Activated T-helper 1 cell treated with anti-CD3 and anti-CD28 coated beads, Interleukin-12 subunit alpha, Interleukin-12 subunit beta, Interleukin-2, Interleukin-4 antibody, amounts not matched to agents 30 ng/mL and 10 ng/mL and 1 ng/mL, durations not matched to agents 14 hours and 24 hours and 36 hours (primary cell): ENCODE data around the gene TSFM. TPM values are rescaled to one million over a fixed set of nuclear protein-coding genes. Genes with fewer than 3 reads are reported as not detected.
"Not testable (repeated sequence)": the region's sequence is repeated elsewhere in the genome, so short reads cannot be mapped to it uniquely, and the experiment has no call there.

Source experiments
- DNase-seq: peaks from one replicate; pipeline ENCODE4 v3.0.0; 2021; ENCODE audit warnings: low spot score
- H3K27ac Mint-ChIP-seq: one replicate; pipeline ENCODE4 v1.8.0; 2021; ENCODE audit warnings: mild to moderate bottlenecking, mixed read lengths
- H3K27me3 Mint-ChIP-seq: one replicate; pipeline ENCODE4 v1.8.0; 2022; ENCODE audit warnings: mild to moderate bottlenecking, moderate library complexity, mixed read lengths; ENCODE audit not compliant: insufficient read depth
- H3K36me3 Mint-ChIP-seq: one replicate; pipeline ENCODE4 v1.8.0; 2021; ENCODE audit warnings: low read depth, mixed read lengths
- H3K4me1 Mint-ChIP-seq: one replicate; pipeline ENCODE4 v1.8.0; 2021; ENCODE audit warnings: low read depth, mixed read lengths
- H3K4me3 Mint-ChIP-seq: one replicate; pipeline ENCODE4 v1.8.0; 2021; ENCODE audit warnings: mild to moderate bottlenecking, moderate library complexity, mixed read lengths
- H3K9me3 Mint-ChIP-seq: one replicate; pipeline ENCODE4 v1.8.0; 2021; ENCODE audit warnings: mixed read lengths
- intact Hi-C: fragments of 100-400 bp; cut with micrococcal nuclease; formaldehyde crosslinking; loops from one replicate; pipeline ENCODE4 v1.15.1; 2024
- total RNA-seq: library from RNA; stranded (reverse); gene quantifications from 2 replicates; pipeline ENCODE4 v1.2.3, GENCODE V29; 2022

The TSFM gene
- total RNA-seq, 1 donor from 2014 or later, result 63.5 TPM

DNA sequence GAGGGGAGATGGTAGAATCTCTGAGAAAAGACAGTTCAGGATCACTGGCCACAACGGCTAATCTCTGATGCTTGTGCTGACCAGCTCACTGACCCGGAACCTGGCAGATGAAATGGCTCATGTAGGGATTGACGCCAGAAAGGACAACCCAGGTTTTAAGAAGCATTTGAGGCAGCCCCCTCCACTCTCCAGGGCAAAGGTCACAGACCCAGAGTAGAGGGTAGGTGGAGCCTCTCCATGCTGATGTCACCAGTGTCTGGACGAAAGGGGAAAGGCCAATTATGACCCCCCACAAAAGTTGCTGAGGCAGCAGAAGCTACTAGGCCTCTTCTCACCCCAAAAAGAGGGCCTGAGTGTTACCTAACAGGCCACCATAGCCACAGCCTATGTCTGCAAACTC, 11.9 kb upstream of the TSFM start:
- Mint-ChIP-seq H3K4me1 (peaks cover 46% of the 10 kb centered on the region), H3K4me3 (peak overlapping the region; percentile 93), H3K27ac (peak overlapping the region; percentile 99), H3K9me3 (no peaks in the 10 kb centered on the region), H3K36me3 (peaks cover 35% of the 10 kb centered on the region), H3K27me3 (peaks cover 5% of the 10 kb centered on the region)
- intact Hi-C loops, result loop anchor here (5.0 kb wide), 1 partner anchor 1827 kb away; the partner anchor contains the start of gene SLC16A7
- DNase-seq, result no peak

- H3K9me3 Mint-ChIP-seq, result no peaks in the 10 kb centered on the region
- intact Hi-C loops, result loop anchor here (5.0 kb wide), 1 partner anchor 1826 kb away; the partner anchor contains the start of gene SLC16A7
- H3K27ac Mint-ChIP-seq, result peak overlapping the region; percentile 99
- H3K4me3 Mint-ChIP-seq, result peak overlapping the region; percentile 93
- peaks cover 45% of the 10 kb centered on the region for H3K4me1 Mint-ChIP-seq
- peak; percentile 78 for DNase-seq
- peaks cover 37% of the 10 kb centered on the region for H3K36me3 Mint-ChIP-seq
- H3K27me3 Mint-ChIP-seq, result peaks cover 3% of the 10 kb centered on the region
Observed at GRCh38 chr12:57771236-57771872, 11.2 kb upstream of the TSFM start.

DNA sequence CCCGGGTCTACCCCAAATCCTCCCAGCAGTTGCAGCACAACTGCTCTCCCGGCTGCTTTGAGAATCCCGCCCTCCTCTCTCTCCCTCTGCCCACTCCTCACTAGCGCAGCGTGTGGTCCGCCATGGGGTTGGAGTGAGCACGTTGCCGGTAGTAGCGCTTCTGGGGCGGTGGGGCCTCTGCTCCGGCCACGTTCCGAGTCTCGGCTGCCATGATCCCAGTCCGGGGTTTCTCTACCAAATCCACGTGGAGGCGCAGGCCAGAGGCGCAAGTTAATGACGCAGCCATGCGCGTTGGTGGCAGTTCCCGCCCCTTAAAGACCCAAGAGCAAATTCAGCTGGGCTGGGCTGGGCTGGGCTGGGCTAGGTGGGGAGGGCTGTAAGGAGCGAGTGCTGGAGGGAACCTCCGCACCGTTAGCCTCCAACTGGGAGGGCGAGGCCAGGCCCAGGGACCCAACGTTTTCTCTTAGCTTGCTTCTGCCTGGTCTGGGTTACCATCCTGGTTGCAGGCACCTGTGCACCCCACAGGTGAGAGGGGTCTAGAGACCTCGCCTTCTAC, 10.6 kb upstream of the TSFM start, which contains the start of gene METTL1:
Gene METTL1 (minus strand): TSS at position 233 of the 556 bp plus-strand sequence. CDS start 22 bp downstream, at position 211.
- peaks cover 39% of the 10 kb centered on the region for H3K4me1 Mint-ChIP-seq
- H3K27me3 Mint-ChIP-seq, result no peaks in the 10 kb centered on the region
- DNase-seq, result peak; percentile 90
- peak within 1 kb of the TSS; percentile 93 for H3K4me3 Mint-ChIP-seq
- intact Hi-C loops, result loop anchor here (1.0 to 5.0 kb wide), 7 partner anchors 10 to 1825 kb away; partner anchors contain the start of genes ATP23, CDK4, SLC16A7 and TSFM
- no peaks in the 10 kb centered on the region for H3K9me3 Mint-ChIP-seq
- peak within 1 kb of the TSS; percentile 99 for H3K27ac Mint-ChIP-seq
- peaks cover 37% of the 10 kb centered on the region for H3K36me3 Mint-ChIP-seq

- H3K4me3 Mint-ChIP-seq, result peak within 1 kb of the TSS; percentile 93
- peaks cover 37% of the 10 kb centered on the region for H3K4me1 Mint-ChIP-seq
Observed at GRCh38 chr12:57772429-57773322, 9.9 kb upstream of the TSFM start, which contains the start of gene EEF1AKMT3. EEF1AKMT3 (plus strand) TSS chr12:57772614; CDS start chr12:57772725, 111 bp downstream.

GRCh38 chr12:57774634-57775033, 8.0 kb upstream of the TSFM start:
- not testable (repeated sequence) for H3K9me3 Mint-ChIP-seq, H3K27ac Mint-ChIP-seq, H3K4me3 Mint-ChIP-seq, H3K27me3 Mint-ChIP-seq, DNase-seq
- Mint-ChIP-seq H3K4me1 (peaks cover 41% of the 10 kb centered on the region), H3K36me3 (peaks cover 22% of the 10 kb centered on the region)
- intact Hi-C loops, result loop anchor here (5.0 kb wide), 1 partner anchor 1823 kb away; the partner anchor contains the start of gene SLC16A7

More at GRCh38 chr12:57772429-57773322, 9.9 kb upstream of the TSFM start, which contains the start of gene EEF1AKMT3:
- Mint-ChIP-seq H3K27ac (peak within 1 kb of the TSS; percentile 99), H3K36me3 (peaks cover 35% of the 10 kb centered on the region), H3K9me3 (no peaks in the 10 kb centered on the region), H3K27me3 (no peaks in the 10 kb centered on the region)
- DNase-seq, result peak; percentile 25
- intact Hi-C loops, result loop anchor here (1.0 to 5.0 kb wide), 7 partner anchors 10 to 1825 kb away; partner anchors contain the start of genes ATP23, CDK4, SLC16A7 and TSFM

DNA sequence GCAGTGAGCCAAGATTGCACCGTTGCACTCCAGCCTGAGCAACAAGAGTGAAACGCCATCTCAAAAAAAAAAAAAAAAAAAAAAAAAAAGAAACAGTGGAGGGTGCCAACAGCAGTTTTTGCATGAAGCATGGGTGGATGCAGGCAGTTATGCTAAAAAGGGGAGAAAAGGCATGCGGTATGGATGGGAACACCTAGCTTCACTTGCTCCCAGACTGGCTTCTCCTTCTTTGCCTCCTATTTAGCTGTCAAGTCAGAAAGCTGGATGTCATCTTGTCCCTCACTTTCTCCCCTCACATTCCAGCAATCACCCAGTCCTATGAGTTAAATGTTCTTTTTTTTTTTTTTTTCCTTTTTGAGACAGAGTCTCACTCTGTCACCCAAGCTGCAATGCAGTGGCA, 7.5 kb upstream of the TSFM start:
- Mint-ChIP-seq H3K36me3 (peaks cover 18% of the 10 kb centered on the region), H3K27me3 (no peaks in the 10 kb centered on the region), H3K9me3 (no peaks in the 10 kb centered on the region), H3K4me1 (peaks cover 41% of the 10 kb centered on the region), H3K27ac (no peak overlapping the region), H3K4me3 (no peak overlapping the region)
- no peak for DNase-seq
- intact Hi-C loops, result no loop called here

GRCh38 chr12:57775563-57776246, 6.9 kb upstream of the TSFM start:
- peaks cover 41% of the 10 kb centered on the region for H3K4me1 Mint-ChIP-seq
- H3K27ac Mint-ChIP-seq, result no peak overlapping the region

DNA sequence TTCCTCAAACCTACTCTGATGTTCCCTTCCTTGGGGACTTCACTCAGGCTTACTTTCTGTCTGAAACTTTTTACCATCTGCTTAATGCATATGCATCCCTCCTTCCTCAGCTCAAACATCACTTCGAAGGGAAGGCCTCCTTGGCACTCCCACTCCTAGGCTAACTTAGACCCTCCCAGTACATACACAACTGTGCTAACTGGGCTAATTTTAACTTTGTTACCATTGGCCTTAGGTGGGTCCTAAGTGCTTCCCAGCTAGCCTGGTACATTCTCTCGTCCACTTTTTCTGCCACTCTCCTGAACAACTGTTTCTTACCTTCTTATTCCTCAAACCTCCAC, 6.4 kb upstream of the TSFM start:
- intact Hi-C loops, result no loop called here
- no peaks in the 10 kb centered on the region for H3K9me3 Mint-ChIP-seq
- no peak overlapping the region for H3K27ac Mint-ChIP-seq
- H3K4me1 Mint-ChIP-seq, result peaks cover 39% of the 10 kb centered on the region
- peaks cover 10% of the 10 kb centered on the region for H3K36me3 Mint-ChIP-seq
- H3K4me3 Mint-ChIP-seq, result no peak overlapping the region
- no peaks in the 10 kb centered on the region for H3K27me3 Mint-ChIP-seq
- no peak for DNase-seq

More at GRCh38 chr12:57775563-57776246, 6.9 kb upstream of the TSFM start:
- intact Hi-C loops, result no loop called here
- DNase-seq, result no peak
- Mint-ChIP-seq H3K4me3 (no peak overlapping the region), H3K9me3 (no peaks in the 10 kb centered on the region), H3K27me3 (no peaks in the 10 kb centered on the region), H3K36me3 (peaks cover 13% of the 10 kb centered on the region)

DNA sequence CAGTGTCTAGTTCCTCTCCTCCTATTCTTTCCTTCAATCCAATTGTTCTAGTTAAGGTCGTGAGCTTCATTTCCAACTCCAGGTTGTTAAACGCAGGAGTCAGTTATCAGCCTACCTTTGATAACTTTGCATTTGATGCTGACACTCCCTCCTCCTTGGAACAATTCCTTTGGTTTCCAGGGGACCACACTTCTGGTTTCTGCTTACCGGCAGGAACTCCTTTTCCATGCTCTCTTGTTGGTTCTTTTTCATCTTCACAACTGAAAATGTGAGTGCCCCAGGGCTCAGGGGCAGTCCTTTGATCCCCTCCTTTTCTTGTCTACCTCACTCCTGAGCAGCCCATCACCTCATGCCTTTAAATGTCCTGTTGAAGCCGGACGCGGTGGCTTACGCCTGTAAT, 5.2 kb upstream of the TSFM start:
- H3K4me1 Mint-ChIP-seq, result peaks cover 43% of the 10 kb centered on the region
- H3K4me3 Mint-ChIP-seq, result no peak overlapping the region

DNA sequence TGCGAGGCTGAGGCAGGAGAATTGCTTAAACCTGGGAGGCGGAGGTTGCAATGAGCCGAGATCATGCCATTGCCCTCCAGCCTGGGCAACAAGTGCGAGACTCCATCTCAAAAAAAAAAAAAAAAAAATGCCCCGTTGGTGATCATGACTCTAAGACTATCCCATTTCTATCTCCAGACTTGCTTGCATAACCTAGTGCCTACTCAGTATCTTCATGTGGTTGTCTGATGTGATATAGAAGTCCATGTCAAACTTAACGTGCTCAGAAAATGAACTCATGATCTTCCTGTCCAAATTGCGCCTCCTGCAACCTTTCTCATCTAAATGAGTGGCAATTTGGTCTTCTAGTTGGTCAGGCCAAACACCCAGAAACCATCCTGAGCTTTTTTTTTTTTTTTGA, 4.7 kb upstream of the TSFM start:
- intact Hi-C loops, result no loop called here
- Mint-ChIP-seq H3K27ac (no peak overlapping the region), H3K27me3 (no peaks in the 10 kb centered on the region), H3K4me1 (peaks cover 46% of the 10 kb centered on the region), H3K36me3 (peaks cover 7% of the 10 kb centered on the region), H3K4me3 (no peak overlapping the region), H3K9me3 (no peaks in the 10 kb centered on the region)
- no peak for DNase-seq

More for the DNA sequence above, 5.2 kb upstream of the TSFM start:
- no peaks in the 10 kb centered on the region for H3K9me3 Mint-ChIP-seq
- no peak overlapping the region for H3K27ac Mint-ChIP-seq
- H3K36me3 Mint-ChIP-seq, result peaks cover 5% of the 10 kb centered on the region
- no peak for DNase-seq
- no peaks in the 10 kb centered on the region for H3K27me3 Mint-ChIP-seq
- intact Hi-C loops, result no loop called here

GRCh38 chr12:57779736-57780135, 2.9 kb upstream of the TSFM start:
- intact Hi-C loops, result no loop called here
- H3K4me1 Mint-ChIP-seq, result peaks cover 49% of the 10 kb centered on the region
- H3K9me3 Mint-ChIP-seq, result no peaks in the 10 kb centered on the region
- H3K27me3 Mint-ChIP-seq, result no peaks in the 10 kb centered on the region
- H3K27ac Mint-ChIP-seq, result no peak overlapping the region
- peaks cover 12% of the 10 kb centered on the region for H3K36me3 Mint-ChIP-seq
- H3K4me3 Mint-ChIP-seq, result no peak overlapping the region
- no peak for DNase-seq

DNA sequence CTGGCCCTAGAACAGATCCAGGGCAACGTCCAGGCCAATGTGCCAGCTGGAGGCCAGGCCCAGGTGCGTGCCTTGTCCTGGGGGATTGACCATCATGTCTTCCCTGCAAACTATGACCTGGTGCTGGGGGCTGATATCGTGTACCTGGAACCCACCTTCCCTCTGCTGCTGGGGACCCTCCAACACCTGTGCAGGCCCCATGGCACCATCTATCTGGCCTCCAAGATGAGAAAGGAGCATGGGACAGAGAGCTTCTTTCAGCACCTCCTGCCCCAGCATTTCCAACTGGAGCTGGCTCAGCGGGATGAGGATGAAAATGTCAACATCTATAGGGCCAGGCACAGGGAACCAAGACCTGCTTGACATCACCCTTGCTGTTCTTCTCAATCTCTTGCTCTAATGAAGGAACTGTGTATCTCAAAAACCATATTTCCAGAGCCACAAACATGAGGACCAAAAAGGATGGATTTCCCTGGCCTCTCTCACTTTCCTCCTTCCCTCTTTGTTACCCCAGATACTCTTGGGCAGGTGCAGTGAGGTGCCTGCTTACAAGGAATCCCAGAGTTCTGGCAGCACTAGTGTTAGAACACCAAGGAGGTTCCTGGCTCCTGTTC, 2.2 kb upstream of the TSFM start:
- H3K27me3 Mint-ChIP-seq, result no peaks in the 10 kb centered on the region
- no peak overlapping the region for H3K27ac Mint-ChIP-seq
- peaks cover 12% of the 10 kb centered on the region for H3K36me3 Mint-ChIP-seq
- intact Hi-C loops, result no loop called here
- no peaks in the 10 kb centered on the region for H3K9me3 Mint-ChIP-seq
- peaks cover 49% of the 10 kb centered on the region for H3K4me1 Mint-ChIP-seq
- H3K4me3 Mint-ChIP-seq, result peak overlapping the region; percentile 28
- no peak for DNase-seq
